ENCODE results near the gene EPHA8.

The EPHA8 gene

GRCh38 chr1:22562584-22563583, at the start of gene EPHA8:
EPHA8 (plus strand) TSS chr1:22563489; CDS start chr1:22563636, 147 bp downstream.
- no peak for DNase-seq (ENCODE audit: low read depth in 2 of 3, low spot score in 1 of 3)

- no peak for DNase-seq (ENCODE audit: low read depth in 2 of 3, low spot score in 1 of 3)
These were observed 46.2 kb upstream of the EPHA8 start for GRCh38 chr1:22516906-22517571.

GRCh38 chr1:22517956-22518355, 45.3 kb upstream of the EPHA8 start:
- DNase-seq (ENCODE audit: low read depth in 2 of 3, low spot score in 1 of 3): no peak

GRCh38 chr1:22518379-22518778, 44.9 kb upstream of the EPHA8 start:
- no peak for DNase-seq (ENCODE audit: low read depth in 2 of 3, low spot score in 1 of 3)

GRCh38 chr1:22520871-22521270, 42.4 kb upstream of the EPHA8 start:
- no peak for DNase-seq (ENCODE audit: low read depth in 2 of 3, low spot score in 1 of 3)

GRCh38 chr1:22521692-22522091, 41.6 kb upstream of the EPHA8 start:
- DNase-seq (ENCODE audit: low read depth in 2 of 3, low spot score in 1 of 3): no peak

- DNase-seq (ENCODE audit: low read depth in 2 of 3, low spot score in 1 of 3): no peak
These were observed 41.0 kb upstream of the EPHA8 start for GRCh38 chr1:22522221-22522743.

- no peak for DNase-seq (ENCODE audit: low read depth in 2 of 3, low spot score in 1 of 3)
These were observed 38.8 kb upstream of the EPHA8 start for GRCh38 chr1:22524481-22524880.

GRCh38 chr1:22525211-22525610, 38.1 kb upstream of the EPHA8 start:
- DNase-seq (ENCODE audit: low read depth in 2 of 3, low spot score in 1 of 3): no peak

- no peak for DNase-seq (ENCODE audit: low read depth in 2 of 3, low spot score in 1 of 3)
These were observed 37.6 kb upstream of the EPHA8 start for GRCh38 chr1:22525646-22526045.

- DNase-seq (ENCODE audit: low read depth in 2 of 3, low spot score in 1 of 3): no peak
These were observed 37.2 kb upstream of the EPHA8 start for GRCh38 chr1:22526098-22526497.

- no peak for DNase-seq (ENCODE audit: low read depth in 2 of 3, low spot score in 1 of 3)
These were observed 36.6 kb upstream of the EPHA8 start for GRCh38 chr1:22526677-22527076.

GRCh38 chr1:22527122-22527521, 36.2 kb upstream of the EPHA8 start:
- no peak for DNase-seq (ENCODE audit: low read depth in 2 of 3, low spot score in 1 of 3)

- DNase-seq (ENCODE audit: low read depth in 2 of 3, low spot score in 1 of 3): no peak
These were observed 35.6 kb upstream of the EPHA8 start for GRCh38 chr1:22527555-22528296.

- DNase-seq (ENCODE audit: low read depth in 2 of 3, low spot score in 1 of 3): no peak
These were observed 34.8 kb upstream of the EPHA8 start for GRCh38 chr1:22528451-22528850.

GRCh38 chr1:22529901-22530621, 33.2 kb upstream of the EPHA8 start:
- no peak for DNase-seq (ENCODE audit: low read depth in 2 of 3, low spot score in 1 of 3)

GRCh38 chr1:22530715-22531114, 32.6 kb upstream of the EPHA8 start:
- DNase-seq (ENCODE audit: low read depth in 2 of 3, low spot score in 1 of 3): no peak

GRCh38 chr1:22531251-22531650, 32.0 kb upstream of the EPHA8 start:
- no peak for DNase-seq (ENCODE audit: low read depth in 2 of 3, low spot score in 1 of 3)

GRCh38 chr1:22533244-22533895, 29.9 kb upstream of the EPHA8 start:
- DNase-seq (ENCODE audit: low read depth in 2 of 3, low spot score in 1 of 3): no peak

- DNase-seq (ENCODE audit: low read depth in 2 of 3, low spot score in 1 of 3): no peak
These were observed 28.3 kb upstream of the EPHA8 start for GRCh38 chr1:22534951-22535350.
